HL-60 (cell line): ENCODE data around the gene PRR9.

Source experiments
- DNase-seq, 2 experiments: peaks; one replicate each; pipeline ENCODE4 v3.0.0-alpha.2; 2010 to 2020; ENCODE audit warnings: low read depth in 1 of 2, low spot score in 1 of 2
- H3K27ac ChIP-seq: fragments of 250-450 bp; sonication (Bioruptor Pico); replicated peaks from 2 replicates; pipeline ENCODE4 v1.5.1; 2020; ENCODE audit warnings: mild to moderate bottlenecking, moderate library complexity
- H3K27me3 ChIP-seq: fragments of 250-450 bp; sonication (Bioruptor Pico); 2 replicates; pipeline ENCODE4 v1.5.1; 2021; ENCODE audit warnings: mild to moderate bottlenecking, moderate library complexity; ENCODE audit not compliant: insufficient read depth, poor library complexity, severe bottlenecking
- H3K4me3 ChIP-seq: replicated peaks from 2 replicates; pipeline ENCODE4 v1.5.1; 2011; ENCODE audit warnings: mild to moderate bottlenecking, control low read depth, low read length; ENCODE audit not compliant: insufficient read depth
- GABPA ChIP-seq: IDR thresholded peaks from 2 replicates; pipeline ENCODE4 v1.6.1; 2012; ENCODE audit warnings: low read depth
- POLR2AphosphoS5 ChIP-seq: IDR thresholded peaks from 2 replicates; pipeline ENCODE4 v1.6.1; 2012; ENCODE audit warnings: low read depth
- SPI1 ChIP-seq: IDR thresholded peaks from 2 replicates; pipeline ENCODE4 v1.6.1; 2012; ENCODE audit warnings: low read depth, mild to moderate bottlenecking, borderline replicate concordance
- TF ChIP-seq, protein P1 (sequence below): IDR thresholded peaks from 2 replicates; pipeline ENCODE4 v1.6.1; 2012; ENCODE audit warnings: low read depth; ENCODE audit not compliant: insufficient replicate concordance
- TF ChIP-seq, protein P2 (sequence below): IDR thresholded peaks from one replicate; pipeline ENCODE4 v1.5.1; 2011; ENCODE audit warnings: low read length, control low read depth, inconsistent platforms; ENCODE audit not compliant: insufficient read depth

Gene PRR9

DNA sequence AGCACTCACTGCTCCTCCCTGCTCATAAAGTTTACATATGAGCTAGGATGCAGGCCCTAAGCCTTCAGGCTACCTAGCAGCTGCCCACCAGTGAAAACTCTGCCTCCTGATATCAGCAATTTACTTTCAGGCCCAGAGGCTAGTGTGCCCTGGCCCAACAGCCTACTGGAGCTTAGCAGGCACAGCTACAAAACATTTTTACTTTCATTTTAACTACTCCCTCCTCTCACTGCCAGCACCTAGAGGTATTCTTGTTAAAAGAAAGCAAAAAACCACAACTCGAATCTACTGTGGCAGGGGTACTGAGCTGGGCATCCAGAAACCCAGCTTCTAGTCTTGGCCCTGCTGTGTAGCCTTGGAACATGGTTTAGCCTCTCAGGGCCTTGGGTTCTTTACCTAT lies 36.3 kb downstream of the PRR9 start:
- Histone ChIP-seq H3K4me3 (no peak overlapping the region), H3K27me3 (peaks cover 9% of the 10 kb centered on the region), H3K27ac (no peak overlapping the region)
- TF ChIP-seq GABPA (no peak), SPI1 (no peak), POLR2AphosphoS5 (no peak)
- TF ChIP-seq, protein P1, sequence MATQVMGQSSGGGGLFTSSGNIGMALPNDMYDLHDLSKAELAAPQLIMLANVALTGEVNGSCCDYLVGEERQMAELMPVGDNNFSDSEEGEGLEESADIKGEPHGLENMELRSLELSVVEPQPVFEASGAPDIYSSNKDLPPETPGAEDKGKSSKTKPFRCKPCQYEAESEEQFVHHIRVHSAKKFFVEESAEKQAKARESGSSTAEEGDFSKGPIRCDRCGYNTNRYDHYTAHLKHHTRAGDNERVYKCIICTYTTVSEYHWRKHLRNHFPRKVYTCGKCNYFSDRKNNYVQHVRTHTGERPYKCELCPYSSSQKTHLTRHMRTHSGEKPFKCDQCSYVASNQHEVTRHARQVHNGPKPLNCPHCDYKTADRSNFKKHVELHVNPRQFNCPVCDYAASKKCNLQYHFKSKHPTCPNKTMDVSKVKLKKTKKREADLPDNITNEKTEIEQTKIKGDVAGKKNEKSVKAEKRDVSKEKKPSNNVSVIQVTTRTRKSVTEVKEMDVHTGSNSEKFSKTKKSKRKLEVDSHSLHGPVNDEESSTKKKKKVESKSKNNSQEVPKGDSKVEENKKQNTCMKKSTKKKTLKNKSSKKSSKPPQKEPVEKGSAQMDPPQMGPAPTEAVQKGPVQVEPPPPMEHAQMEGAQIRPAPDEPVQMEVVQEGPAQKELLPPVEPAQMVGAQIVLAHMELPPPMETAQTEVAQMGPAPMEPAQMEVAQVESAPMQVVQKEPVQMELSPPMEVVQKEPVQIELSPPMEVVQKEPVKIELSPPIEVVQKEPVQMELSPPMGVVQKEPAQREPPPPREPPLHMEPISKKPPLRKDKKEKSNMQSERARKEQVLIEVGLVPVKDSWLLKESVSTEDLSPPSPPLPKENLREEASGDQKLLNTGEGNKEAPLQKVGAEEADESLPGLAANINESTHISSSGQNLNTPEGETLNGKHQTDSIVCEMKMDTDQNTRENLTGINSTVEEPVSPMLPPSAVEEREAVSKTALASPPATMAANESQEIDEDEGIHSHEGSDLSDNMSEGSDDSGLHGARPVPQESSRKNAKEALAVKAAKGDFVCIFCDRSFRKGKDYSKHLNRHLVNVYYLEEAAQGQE, result no peak
- TF ChIP-seq, protein P2, sequence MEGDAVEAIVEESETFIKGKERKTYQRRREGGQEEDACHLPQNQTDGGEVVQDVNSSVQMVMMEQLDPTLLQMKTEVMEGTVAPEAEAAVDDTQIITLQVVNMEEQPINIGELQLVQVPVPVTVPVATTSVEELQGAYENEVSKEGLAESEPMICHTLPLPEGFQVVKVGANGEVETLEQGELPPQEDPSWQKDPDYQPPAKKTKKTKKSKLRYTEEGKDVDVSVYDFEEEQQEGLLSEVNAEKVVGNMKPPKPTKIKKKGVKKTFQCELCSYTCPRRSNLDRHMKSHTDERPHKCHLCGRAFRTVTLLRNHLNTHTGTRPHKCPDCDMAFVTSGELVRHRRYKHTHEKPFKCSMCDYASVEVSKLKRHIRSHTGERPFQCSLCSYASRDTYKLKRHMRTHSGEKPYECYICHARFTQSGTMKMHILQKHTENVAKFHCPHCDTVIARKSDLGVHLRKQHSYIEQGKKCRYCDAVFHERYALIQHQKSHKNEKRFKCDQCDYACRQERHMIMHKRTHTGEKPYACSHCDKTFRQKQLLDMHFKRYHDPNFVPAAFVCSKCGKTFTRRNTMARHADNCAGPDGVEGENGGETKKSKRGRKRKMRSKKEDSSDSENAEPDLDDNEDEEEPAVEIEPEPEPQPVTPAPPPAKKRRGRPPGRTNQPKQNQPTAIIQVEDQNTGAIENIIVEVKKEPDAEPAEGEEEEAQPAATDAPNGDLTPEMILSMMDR, result no peak
- no peak for DNase-seq

DNA sequence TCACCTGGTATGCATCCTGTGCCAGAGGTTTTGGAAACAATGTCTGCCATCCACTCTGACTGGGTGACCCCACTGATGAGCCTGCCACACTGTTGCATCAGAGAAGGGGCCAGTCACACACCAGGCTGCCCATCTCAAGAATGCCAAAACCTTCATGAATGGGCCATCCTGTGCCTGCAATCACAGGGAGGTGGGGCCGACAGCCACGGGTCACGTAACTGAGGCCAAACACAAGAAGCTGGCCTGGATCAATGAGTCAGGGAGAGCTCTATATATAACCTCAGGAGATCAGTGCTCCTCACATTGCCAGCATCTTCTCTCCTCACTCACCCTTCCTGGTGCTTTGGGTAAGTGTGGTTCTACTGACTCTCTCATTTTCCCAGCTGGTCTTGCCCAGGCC lies 42.0 kb downstream of the PRR9 start, which contains the start of gene LORICRIN:
Gene LORICRIN, plus strand, starts transcription at position 301 of the 400 bp plus-strand sequence. CDS start 1,263 bp downstream, outside the sequence.
- TF ChIP-seq, protein P2, result no peak
- no peak for TF ChIP-seq GABPA
- no peak for TF ChIP-seq POLR2AphosphoS5
- no peak for TF ChIP-seq SPI1
- TF ChIP-seq, protein P1, result no peak
- DNase-seq, result no peak
- H3K27ac ChIP-seq, result no peak within 1 kb of the TSS
- H3K4me3 ChIP-seq, result no peak within 1 kb of the TSS
- H3K27me3 ChIP-seq, result peaks cover 52% of the 10 kb centered on the region

DNA sequence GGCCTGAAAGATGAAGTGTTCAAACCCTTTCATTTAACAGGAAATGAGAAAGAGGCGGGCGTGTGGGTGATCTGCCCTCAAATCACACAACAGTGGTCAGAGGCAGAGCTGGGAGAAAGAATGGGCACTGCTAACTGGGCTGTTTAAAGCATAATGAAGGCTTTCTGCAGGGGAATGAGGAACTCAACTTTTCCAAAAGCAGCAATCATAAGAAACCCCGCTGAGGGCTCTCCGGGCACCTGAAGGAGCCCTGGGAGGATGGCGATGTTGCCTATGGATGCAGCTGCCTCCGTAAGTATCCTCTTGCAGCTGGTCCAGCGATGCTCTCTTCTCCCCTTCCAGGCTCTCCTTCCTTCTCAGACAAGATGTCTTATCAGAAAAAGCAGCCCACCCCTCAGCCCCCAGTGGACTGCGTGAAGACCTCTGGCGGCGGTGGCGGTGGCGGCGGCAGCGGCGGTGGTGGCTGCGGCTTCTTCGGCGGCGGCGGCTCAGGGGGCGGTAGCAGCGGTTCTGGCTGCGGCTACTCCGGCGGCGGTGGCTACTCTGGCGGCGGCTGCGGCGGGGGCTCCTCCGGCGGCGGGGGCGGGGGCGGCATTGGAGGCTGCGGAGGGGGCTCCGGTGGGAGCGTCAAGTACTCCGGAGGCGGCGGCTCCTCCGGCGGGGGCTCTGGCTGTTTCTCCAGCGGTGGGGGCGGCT lies 43.3 kb downstream of the PRR9 start:
- TF ChIP-seq, protein P1, result no peak
- no peak for TF ChIP-seq SPI1
- TF ChIP-seq, protein P2, result no peak
- TF ChIP-seq GABPA, result no peak
- Histone ChIP-seq H3K27ac (no peak overlapping the region), H3K27me3 (peaks cover 57% of the 10 kb centered on the region), H3K4me3 (0 out of 2 replicates have a peak overlapping the region, but pooled peaks have one; percentile 2)
- DNase-seq, result peak in 1 of 2 experiments; percentile 6
